Muscle layer of colon (tissue), 2 donors: ENCODE data around the gene ARL16.
"Not testable (repeated sequence)": the region's sequence is repeated elsewhere in the genome, so short reads cannot be mapped to it uniquely, and the experiment has no call there.

ENCODE experiments used
- H3K27ac ChIP-seq: one replicate; pipeline ENCODE4 v1.7.0; 2013; ENCODE audit warnings: low read depth, mild to moderate bottlenecking, low read length, moderate library complexity
- H3K27me3 ChIP-seq, 2 donors: one replicate each; pipeline ENCODE4 v1.7.0; 2013; ENCODE audit warnings: low read length in 2 of 2, mild to moderate bottlenecking in 2 of 2; ENCODE audit not compliant: insufficient read depth in 2 of 2, control insufficient read depth in 1 of 2
- H3K36me3 ChIP-seq: one replicate; pipeline ENCODE4 v1.7.0; 2013; ENCODE audit warnings: mild to moderate bottlenecking, low read length; ENCODE audit not compliant: insufficient read depth
- H3K4me1 ChIP-seq: one replicate; pipeline ENCODE4 v1.7.0; 2013; ENCODE audit warnings: mild to moderate bottlenecking, low read length; ENCODE audit not compliant: insufficient read depth
- H3K4me3 ChIP-seq, 2 donors: one replicate each; pipeline ENCODE4 v1.7.0; 2013; ENCODE audit warnings: low read length in 2 of 2, low read depth in 1 of 2, mild to moderate bottlenecking in 1 of 2, moderate library complexity in 1 of 2
- H3K9ac ChIP-seq: one replicate; pipeline ENCODE4 v1.7.0; 2013; ENCODE audit warnings: low read length
- H3K9me3 ChIP-seq: one replicate; pipeline ENCODE4 v1.7.0; 2013; ENCODE audit warnings: mild to moderate bottlenecking, low read length
- donor health status: abdominal sarcoma.
- donor health status: Adenocarcinoma of cecum.

Gene ARL16

GRCh38 chr17:81688616-81689015 is 5.0 kb upstream of the ARL16 start:
- H3K36me3 ChIP-seq: peaks cover 47% of the 10 kb centered on the region

GRCh38 chr17:81687770-81688541 is 4.4 kb upstream of the ARL16 start:
- Histone ChIP-seq H3K9ac (no peak overlapping the region), H3K4me1 (peaks cover 15% of the 10 kb centered on the region), H3K36me3 (peaks cover 47% of the 10 kb centered on the region), H3K27me3 (no peaks in the 10 kb centered on the region), H3K27ac (no peak overlapping the region), H3K9me3 (no peaks in the 10 kb centered on the region), H3K4me3 (no peak overlapping the region)

More at GRCh38 chr17:81688616-81689015, 5.0 kb upstream of the ARL16 start:
- Histone ChIP-seq H3K9me3 (no peaks in the 10 kb centered on the region), H3K4me3 (no peak overlapping the region), H3K4me1 (peaks cover 15% of the 10 kb centered on the region), H3K9ac (no peak overlapping the region), H3K27me3 (no peaks in the 10 kb centered on the region), H3K27ac (no peak overlapping the region)

GRCh38 chr17:81686614-81687013 is 3.0 kb upstream of the ARL16 start:
- no peak overlapping the region for H3K4me3 ChIP-seq
- H3K27me3 ChIP-seq: no peaks in the 10 kb centered on the region
- H3K4me1 ChIP-seq: peaks cover 22% of the 10 kb centered on the region
- H3K9me3 ChIP-seq: no peaks in the 10 kb centered on the region
- peaks cover 38% of the 10 kb centered on the region for H3K36me3 ChIP-seq
- H3K9ac ChIP-seq: no peak overlapping the region
- H3K27ac ChIP-seq: no peak overlapping the region

GRCh38 chr17:81685108-81685507 is 1.5 kb upstream of the ARL16 start:
- Histone ChIP-seq H3K27me3 (no peaks in the 10 kb centered on the region), H3K27ac (no peak overlapping the region), H3K4me1 (peaks cover 22% of the 10 kb centered on the region), H3K36me3 (peaks cover 34% of the 10 kb centered on the region), H3K9ac (peak overlapping the region; percentile 51), H3K4me3 (peak overlapping the region in 1 of 2 donors; percentile 82), H3K9me3 (no peaks in the 10 kb centered on the region)

DNA sequence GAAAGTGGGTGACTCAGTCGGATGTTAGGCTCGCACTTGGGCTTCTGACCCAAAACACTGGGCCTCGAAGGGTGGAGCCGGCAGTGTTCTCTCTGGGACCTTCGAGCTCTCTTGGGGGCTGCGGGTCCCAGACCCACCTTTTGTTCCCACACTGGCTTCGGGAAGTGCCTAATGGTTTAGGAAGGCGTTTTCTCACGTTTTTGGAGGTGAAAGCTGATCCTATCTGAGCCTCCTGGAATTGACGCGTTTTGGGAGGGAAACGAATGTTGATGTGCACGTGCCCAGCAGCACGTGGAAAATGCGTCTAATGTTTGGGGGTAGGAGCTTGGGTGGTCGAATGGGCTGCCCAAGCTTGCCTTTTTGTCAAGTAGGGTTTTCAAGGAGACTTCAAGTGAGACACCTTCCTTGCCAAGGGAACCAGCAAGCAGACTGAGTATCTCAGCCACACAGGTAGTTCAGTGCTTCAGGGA is 880 bp upstream of the ARL16 start:
- H3K36me3 ChIP-seq: peaks cover 34% of the 10 kb centered on the region
- peaks cover 22% of the 10 kb centered on the region for H3K4me1 ChIP-seq
- H3K9me3 ChIP-seq: no peaks in the 10 kb centered on the region
- H3K4me3 ChIP-seq: peak overlapping the region; percentile 82 to 86
- peak overlapping the region; percentile 51 for H3K9ac ChIP-seq
- no peaks in the 10 kb centered on the region for H3K27me3 ChIP-seq
- H3K27ac ChIP-seq: peak overlapping the region; percentile 55

GRCh38 chr17:81683208-81683583 is 401 bp downstream of the ARL16 start:
- H3K27me3 ChIP-seq: no peaks in the 10 kb centered on the region
- peak overlapping the region; percentile 82 to 84 for H3K4me3 ChIP-seq
- peak overlapping the region; percentile 24 for H3K9ac ChIP-seq
- H3K36me3 ChIP-seq: peaks cover 25% of the 10 kb centered on the region
- H3K27ac ChIP-seq: peak overlapping the region; percentile 81
- no peaks in the 10 kb centered on the region for H3K9me3 ChIP-seq
- H3K4me1 ChIP-seq: peaks cover 22% of the 10 kb centered on the region

DNA sequence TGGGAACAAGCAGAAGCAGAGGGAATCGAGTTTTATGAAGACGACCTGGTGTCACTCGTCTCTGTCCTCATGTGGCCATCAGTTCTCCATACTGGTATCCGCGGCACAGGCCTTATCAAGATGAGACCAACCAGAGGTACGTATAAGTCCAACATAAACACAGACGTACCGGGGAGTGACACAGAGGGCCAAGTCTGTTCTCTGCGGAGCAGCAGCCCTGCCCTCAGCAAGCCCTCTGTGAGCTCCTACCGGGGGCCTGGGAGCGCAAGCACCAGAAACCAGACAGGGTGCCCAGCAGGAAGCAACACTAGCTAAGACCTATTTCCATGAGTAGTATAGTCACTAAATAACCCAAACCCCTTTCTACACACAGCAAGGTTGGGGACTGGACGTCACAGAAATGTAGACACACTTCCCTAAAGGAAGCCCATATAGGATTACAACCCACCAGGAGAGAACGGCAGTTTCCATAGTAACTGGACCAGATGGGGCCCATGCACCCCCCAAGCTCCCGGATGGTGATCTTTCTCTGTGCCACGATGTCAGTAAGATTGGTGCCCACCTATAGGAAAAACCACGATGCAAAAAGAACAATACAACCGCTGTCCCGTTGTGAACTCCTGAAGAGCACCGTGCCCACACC is 911 bp downstream of the ARL16 start:
- H3K4me3 ChIP-seq: peak overlapping the region; percentile 82 to 84
- peak overlapping the region; percentile 81 for H3K27ac ChIP-seq
- no peaks in the 10 kb centered on the region for H3K27me3 ChIP-seq
- peaks cover 23% of the 10 kb centered on the region for H3K36me3 ChIP-seq
- H3K4me1 ChIP-seq: peaks cover 22% of the 10 kb centered on the region
- peak overlapping the region; percentile 24 for H3K9ac ChIP-seq
- H3K9me3 ChIP-seq: no peaks in the 10 kb centered on the region

GRCh38 chr17:81681672-81682071 is 1.9 kb downstream of the ARL16 start:
- H3K4me3 ChIP-seq: no peak overlapping the region
- no peak overlapping the region for H3K27ac ChIP-seq
- no peaks in the 10 kb centered on the region for H3K9me3 ChIP-seq
- no peaks in the 10 kb centered on the region for H3K27me3 ChIP-seq
- H3K4me1 ChIP-seq: peaks cover 22% of the 10 kb centered on the region
- H3K36me3 ChIP-seq: peaks cover 12% of the 10 kb centered on the region
- H3K9ac ChIP-seq: no peak overlapping the region

- H3K9ac ChIP-seq: no peak overlapping the region
- no peaks in the 10 kb centered on the region for H3K36me3 ChIP-seq
- H3K27ac ChIP-seq: no peak overlapping the region
- peaks cover 15% of the 10 kb centered on the region for H3K4me1 ChIP-seq
- H3K4me3 ChIP-seq: no peak overlapping the region
- no peaks in the 10 kb centered on the region for H3K9me3 ChIP-seq
- H3K27me3 ChIP-seq: no peaks in the 10 kb centered on the region
Measured at GRCh38 chr17:81680150-81680549, 3.4 kb downstream of the ARL16 start.

GRCh38 chr17:81676906-81677305 is 6.7 kb downstream of the ARL16 start:
- peaks cover 12% of the 10 kb centered on the region for H3K36me3 ChIP-seq
- no peaks in the 10 kb centered on the region for H3K4me1 ChIP-seq
- no peak overlapping the region for H3K4me3 ChIP-seq
- H3K9me3 ChIP-seq: no peaks in the 10 kb centered on the region
- H3K27me3 ChIP-seq: no peaks in the 10 kb centered on the region
- no peak overlapping the region for H3K9ac ChIP-seq
- no peak overlapping the region for H3K27ac ChIP-seq

DNA sequence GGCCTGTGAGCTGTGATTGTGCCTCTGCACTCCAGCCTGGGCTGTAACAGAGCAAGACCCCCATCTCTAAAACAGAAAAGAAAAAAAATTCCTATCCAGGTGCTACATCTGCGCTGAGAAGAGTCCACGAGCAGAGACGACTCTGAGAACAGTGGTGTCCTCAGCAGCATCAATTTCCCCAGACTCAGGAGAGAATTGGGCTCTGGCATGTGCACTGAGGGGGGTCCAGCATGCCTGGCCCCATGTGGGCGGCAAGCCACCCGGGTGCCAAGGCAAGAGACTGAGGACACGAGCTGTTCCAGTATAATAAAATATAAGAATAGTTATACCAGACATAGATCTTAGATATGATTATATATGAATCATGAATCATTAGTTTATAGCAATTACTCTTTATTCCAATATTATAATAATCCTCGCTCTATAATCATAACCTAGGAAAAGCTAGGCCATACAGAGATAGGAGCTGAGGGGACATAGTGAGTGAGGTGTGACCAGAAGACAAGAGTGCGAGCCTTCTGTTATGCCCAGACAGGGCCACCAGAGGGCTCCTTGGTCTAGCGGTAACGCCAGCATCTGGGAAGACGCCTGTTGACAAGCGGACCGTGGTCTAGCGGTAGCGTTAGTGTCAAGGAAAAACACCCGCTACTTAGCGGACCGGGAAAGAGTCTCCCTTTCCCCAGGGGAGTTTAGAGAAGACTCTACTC is 7.9 kb downstream of the ARL16 start:
- H3K4me1 ChIP-seq, H3K27me3 ChIP-seq, H3K9me3 ChIP-seq, H3K4me3 ChIP-seq, H3K27ac ChIP-seq, H3K9ac ChIP-seq: not testable (repeated sequence)
- peaks cover 22% of the 10 kb centered on the region for H3K36me3 ChIP-seq
